T-helper 2 cell treated with Interferon-gamma antibody and Interleukin-4, amounts not matched to agents 5 μg/mL and 100 μg/mL, for 36 hours (primary cell): Measurements from ENCODE around the gene HM13.
"Not testable (repeated sequence)": the region's sequence is repeated elsewhere in the genome, so short reads cannot be mapped to it uniquely, and the experiment has no call there.

ENCODE experiments used
- DNase-seq: peaks from one replicate; pipeline ENCODE4 v3.0.0; 2021; ENCODE audit warnings: low spot score
- H3K27ac Mint-ChIP-seq: one replicate; pipeline ENCODE4 v1.8.0; 2021; ENCODE audit warnings: mild to moderate bottlenecking, mixed read lengths
- H3K27me3 Mint-ChIP-seq: one replicate; pipeline ENCODE4 v1.8.0; 2021; ENCODE audit warnings: low read depth, mixed read lengths
- H3K36me3 Mint-ChIP-seq: one replicate; pipeline ENCODE4 v1.8.0; 2021; ENCODE audit warnings: low read depth, mixed read lengths
- H3K4me1 Mint-ChIP-seq: one replicate; pipeline ENCODE4 v1.8.0; 2021; ENCODE audit warnings: low read depth, mixed read lengths
- H3K4me3 Mint-ChIP-seq: one replicate; pipeline ENCODE4 v1.8.0; 2022; ENCODE audit warnings: mild to moderate bottlenecking, moderate library complexity, mixed read lengths
- H3K9me3 Mint-ChIP-seq: one replicate; pipeline ENCODE4 v1.8.0; 2021; ENCODE audit warnings: mixed read lengths

Gene HM13

DNA sequence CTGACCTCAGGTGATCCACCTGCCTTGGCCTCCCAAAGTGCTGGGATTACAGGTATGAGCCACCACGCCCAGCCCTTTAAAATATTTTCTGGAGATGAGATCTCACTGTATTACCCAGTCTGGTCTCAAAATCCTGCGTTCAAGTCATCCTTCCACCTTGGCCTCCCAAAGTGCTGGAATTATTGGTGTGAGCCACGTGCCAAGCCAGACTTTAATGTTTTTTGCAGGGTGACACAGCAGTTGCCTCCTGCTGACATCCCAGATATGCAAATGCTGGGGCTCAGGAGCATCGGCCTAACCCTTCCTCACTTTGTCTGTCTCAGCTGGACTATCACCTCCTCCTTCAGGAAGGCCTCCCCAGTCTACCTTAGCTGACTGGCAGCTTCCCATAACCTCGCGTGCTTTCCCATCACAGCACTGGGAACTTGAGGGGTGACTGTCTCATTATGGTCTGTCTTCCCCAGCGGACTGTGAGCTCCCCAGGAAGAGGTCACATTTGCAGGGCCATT lies 76.5 kb downstream of the HM13 start:
- H3K27me3 Mint-ChIP-seq = peaks cover 25% of the 10 kb centered on the region
- H3K36me3 Mint-ChIP-seq = no peaks in the 10 kb centered on the region
- H3K4me1 Mint-ChIP-seq = peaks cover 7% of the 10 kb centered on the region
- no peak overlapping the region for H3K4me3 Mint-ChIP-seq
- no peaks in the 10 kb centered on the region for H3K9me3 Mint-ChIP-seq
- no peak for DNase-seq
- H3K27ac Mint-ChIP-seq = no peak overlapping the region

DNA sequence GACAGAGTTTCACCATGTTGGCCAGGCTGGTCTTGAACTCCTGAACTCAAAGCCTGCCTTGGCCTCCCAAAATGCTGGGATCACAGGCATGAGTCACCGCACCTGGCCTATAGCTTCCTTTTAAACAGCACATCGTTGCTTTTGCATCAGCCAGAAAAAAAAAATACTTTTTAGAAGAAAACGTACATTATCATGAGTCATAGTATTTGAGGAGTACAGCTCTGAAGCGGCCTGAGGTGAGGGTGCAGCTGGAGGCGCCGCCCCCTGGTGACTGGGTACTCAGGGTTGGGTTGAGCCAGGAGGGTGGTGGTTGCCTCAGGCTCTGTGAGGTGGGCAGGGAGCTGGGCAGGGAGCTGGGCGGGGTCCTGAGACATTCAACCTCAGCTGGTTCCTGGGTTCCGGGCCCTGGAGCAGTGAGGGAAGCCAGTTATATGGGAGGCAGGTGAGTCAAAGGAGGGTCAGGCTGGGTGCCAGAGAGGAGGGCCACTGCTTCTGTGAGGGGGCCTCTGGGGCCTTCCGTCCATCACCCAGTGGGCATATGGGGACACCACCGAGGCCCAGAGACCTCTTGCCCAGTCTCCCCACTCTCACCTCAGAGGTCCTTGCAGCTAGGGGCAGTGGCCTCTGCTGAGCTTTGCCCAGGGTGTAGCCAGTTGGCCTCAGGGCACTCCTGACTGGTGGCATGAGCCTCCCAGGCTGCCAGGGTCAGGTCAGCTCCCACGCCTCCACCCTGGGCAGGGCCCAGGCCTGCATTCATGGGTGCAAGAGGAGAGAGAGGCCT lies 79.2 kb downstream of the HM13 start:
- Mint-ChIP-seq H3K36me3 (no peaks in the 10 kb centered on the region), H3K27ac (no peak overlapping the region)
- DNase-seq = no peak

DNA sequence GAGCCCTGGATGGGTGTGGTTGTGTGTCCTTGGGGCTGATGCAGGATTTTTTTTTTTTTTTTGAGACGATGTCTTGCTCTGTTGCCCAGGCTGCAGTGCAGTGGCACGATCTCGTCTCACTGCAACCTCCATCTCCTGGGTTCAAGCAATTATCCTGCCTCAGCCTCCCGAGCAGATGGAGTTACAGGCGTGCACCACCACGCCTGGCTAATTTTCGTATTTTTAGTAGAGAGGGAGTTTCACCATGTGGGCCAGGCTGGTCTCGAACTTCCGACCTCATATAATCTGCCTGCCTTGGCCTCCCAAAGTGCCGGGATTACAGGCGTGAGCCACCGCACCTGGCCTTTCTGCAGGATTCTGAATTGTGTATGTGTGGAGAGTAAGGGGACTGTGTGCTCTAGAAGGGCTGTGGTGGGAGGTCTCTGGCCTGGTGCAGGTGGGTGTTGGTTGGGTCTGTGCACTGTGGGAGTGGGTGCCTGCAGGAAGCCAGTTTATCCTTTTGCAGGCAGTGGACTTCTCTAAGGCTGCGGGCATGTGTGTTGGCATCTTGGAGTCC lies 79.8 kb downstream of the HM13 start:
- H3K27ac Mint-ChIP-seq = peak overlapping the region; percentile 13
- H3K4me1 Mint-ChIP-seq = no peaks in the 10 kb centered on the region
- H3K4me3 Mint-ChIP-seq = no peak overlapping the region
- no peaks in the 10 kb centered on the region for H3K36me3 Mint-ChIP-seq
- DNase-seq = no peak
- peaks cover 4% of the 10 kb centered on the region for H3K27me3 Mint-ChIP-seq
- no peaks in the 10 kb centered on the region for H3K9me3 Mint-ChIP-seq

More for the DNA sequence above, 79.2 kb downstream of the HM13 start:
- H3K27me3 Mint-ChIP-seq = peaks cover 10% of the 10 kb centered on the region
- H3K4me3 Mint-ChIP-seq = no peak overlapping the region
- no peaks in the 10 kb centered on the region for H3K9me3 Mint-ChIP-seq
- peaks cover under 1% of the 10 kb centered on the region for H3K4me1 Mint-ChIP-seq

DNA sequence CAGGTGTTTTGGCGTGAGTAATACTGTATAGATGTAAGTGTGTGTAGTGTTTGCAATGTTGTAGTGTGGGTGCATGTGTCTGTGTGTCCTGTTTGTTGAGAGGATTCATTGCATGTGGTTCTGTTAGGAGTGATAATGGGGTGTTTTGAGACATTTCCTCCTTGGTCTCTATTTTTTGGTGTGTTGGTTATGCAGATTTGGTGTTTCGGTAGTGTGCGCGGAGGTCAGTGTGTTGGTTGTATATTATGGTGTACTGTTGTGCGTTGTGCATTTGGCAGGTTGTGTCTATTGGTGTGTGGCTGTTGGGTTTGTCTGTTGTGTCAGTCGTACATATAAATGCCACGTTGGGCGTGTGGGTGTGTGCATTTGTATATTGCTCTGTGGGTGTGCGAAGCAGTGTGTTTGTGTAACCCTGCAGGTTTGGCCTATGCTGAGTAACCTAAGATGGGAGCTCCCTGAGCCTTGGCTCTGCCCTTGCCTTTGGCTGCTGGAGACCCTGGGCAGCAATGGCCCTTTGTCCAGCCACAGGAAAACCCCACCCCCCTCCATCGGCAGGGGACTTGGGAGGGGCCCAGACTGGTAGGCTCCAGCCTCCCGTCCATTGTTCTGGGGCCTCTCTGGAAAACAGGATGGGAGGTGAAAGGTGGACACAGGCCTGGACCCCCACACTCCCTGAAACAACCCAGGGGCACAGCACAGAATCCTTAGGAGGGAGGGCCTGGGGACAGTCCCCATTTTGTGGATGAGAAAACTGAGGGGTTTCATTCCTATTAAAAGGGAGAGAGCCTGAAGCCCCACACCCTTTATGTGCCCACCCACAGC lies 80.5 kb downstream of the HM13 start:
- Mint-ChIP-seq H3K36me3 (no peaks in the 10 kb centered on the region), H3K27me3 (no peaks in the 10 kb centered on the region), H3K9me3 (no peaks in the 10 kb centered on the region), H3K4me3 (no peak overlapping the region), H3K27ac (peak overlapping the region; percentile 13), H3K4me1 (no peaks in the 10 kb centered on the region)
- no peak for DNase-seq

DNA sequence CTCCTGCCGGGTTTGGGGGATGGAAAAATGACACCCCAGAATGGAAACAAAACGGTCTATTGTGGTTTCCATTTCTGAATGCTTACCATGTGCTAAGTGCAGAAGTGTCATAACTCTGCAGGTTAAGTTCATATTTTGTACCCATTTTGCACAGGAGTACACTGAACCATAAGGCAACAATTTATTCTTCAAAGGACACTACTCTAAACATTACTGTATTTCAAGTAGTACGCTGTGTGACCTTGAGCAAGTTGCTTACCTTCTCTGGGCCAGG lies 81.1 kb downstream of the HM13 start:
- Mint-ChIP-seq H3K4me3 (no peak overlapping the region), H3K27ac (no peak overlapping the region), H3K9me3 (no peaks in the 10 kb centered on the region), H3K27me3 (no peaks in the 10 kb centered on the region), H3K36me3 (no peaks in the 10 kb centered on the region), H3K4me1 (no peaks in the 10 kb centered on the region)
- DNase-seq = no peak

DNA sequence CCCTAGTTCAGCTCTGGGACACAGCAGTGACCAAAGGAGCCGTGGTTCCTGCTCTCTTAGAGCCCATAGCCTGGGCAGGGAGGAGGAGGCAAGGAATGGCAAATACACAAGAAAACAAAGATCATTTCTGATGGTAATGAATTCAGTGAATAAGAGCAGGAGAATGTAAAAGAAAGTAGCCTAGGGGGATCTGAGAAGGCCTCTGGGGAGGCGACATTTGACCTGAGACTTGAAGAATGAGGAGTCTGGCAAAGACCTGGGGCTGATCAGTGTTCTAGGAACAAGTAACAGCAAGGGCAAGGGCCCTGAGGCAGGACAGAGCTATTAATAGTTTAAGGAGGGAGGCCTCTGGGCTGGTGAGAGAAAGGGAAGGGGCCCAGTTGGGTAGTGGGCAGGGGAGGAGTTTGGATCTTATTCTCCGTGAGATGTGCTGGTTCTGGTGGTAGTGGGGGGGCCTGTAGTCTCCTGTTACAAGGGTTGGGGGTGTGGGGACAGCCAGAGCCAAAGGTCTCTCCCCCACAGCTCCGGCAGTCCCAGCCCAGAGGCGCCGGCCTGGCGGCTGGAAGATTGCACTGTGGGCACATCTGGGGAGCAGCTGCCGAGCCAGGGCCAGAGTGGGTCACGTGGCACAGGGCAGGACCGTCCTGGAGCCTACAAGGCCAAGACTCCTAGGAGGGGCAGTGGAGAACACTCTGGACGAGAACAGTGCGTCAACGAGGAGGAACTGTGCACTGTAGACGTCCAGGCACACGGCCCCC lies 81.6 kb downstream of the HM13 start:
- DNase-seq = no peak

DNA sequence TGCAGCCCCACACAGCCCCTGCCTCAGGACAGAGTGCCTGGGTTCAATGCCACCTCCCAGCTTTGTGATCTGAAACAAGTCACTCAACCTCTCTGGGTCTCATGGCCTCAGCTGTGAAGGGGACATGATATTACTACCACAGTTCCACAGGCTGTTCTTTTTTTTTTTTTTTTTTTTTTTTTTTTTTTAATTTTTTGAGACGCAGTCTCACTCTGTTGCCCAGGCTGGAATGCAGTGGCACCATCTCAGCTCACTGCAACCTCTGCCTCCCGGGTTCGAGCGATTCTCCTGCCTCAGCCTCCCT lies 82.1 kb downstream of the HM13 start:
- not testable (repeated sequence) for H3K27me3 Mint-ChIP-seq, H3K4me1 Mint-ChIP-seq, DNase-seq, H3K9me3 Mint-ChIP-seq, H3K4me3 Mint-ChIP-seq, H3K27ac Mint-ChIP-seq, H3K36me3 Mint-ChIP-seq

More for the DNA sequence above, 81.6 kb downstream of the HM13 start:
- no peak overlapping the region for H3K27ac Mint-ChIP-seq
- no peaks in the 10 kb centered on the region for H3K36me3 Mint-ChIP-seq
- H3K9me3 Mint-ChIP-seq = no peaks in the 10 kb centered on the region
- no peaks in the 10 kb centered on the region for H3K4me1 Mint-ChIP-seq
- H3K4me3 Mint-ChIP-seq = no peak overlapping the region
- H3K27me3 Mint-ChIP-seq = no peaks in the 10 kb centered on the region

DNA sequence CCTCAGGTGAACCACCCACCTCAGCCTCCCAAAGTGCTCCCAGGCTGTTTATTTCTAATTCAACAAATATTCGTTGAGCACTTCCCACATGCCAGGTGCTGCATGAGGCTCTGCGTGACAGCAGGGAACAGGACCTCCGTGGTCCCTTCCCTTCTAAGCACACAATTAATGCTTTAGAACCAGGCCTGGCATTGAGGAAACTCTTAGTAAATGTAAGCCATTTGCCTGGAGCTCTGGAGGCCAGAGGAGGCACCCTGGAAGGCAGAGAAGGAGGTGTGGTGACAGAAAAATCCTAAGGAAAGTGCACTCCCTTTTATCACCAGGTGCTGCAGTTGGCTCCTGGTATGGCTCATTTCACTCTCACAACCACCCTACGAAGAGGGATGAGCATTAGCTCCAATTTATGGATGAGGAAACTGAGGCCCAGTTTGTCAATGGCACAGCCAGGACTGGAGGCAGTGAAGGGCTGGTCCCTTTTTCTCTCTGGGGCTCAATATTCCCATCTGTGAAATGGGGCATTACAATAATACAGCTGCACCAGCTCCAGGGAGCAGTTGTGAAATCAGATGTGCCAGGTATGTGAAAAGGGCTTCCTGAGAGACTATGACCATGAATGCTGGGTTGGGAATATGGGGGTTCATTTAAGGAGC lies 82.7 kb downstream of the HM13 start:
- no peaks in the 10 kb centered on the region for H3K36me3 Mint-ChIP-seq
- no peaks in the 10 kb centered on the region for H3K9me3 Mint-ChIP-seq
- no peaks in the 10 kb centered on the region for H3K27me3 Mint-ChIP-seq
- no peak for DNase-seq
- no peak overlapping the region for H3K4me3 Mint-ChIP-seq
- no peak overlapping the region for H3K27ac Mint-ChIP-seq
- no peaks in the 10 kb centered on the region for H3K4me1 Mint-ChIP-seq

DNA sequence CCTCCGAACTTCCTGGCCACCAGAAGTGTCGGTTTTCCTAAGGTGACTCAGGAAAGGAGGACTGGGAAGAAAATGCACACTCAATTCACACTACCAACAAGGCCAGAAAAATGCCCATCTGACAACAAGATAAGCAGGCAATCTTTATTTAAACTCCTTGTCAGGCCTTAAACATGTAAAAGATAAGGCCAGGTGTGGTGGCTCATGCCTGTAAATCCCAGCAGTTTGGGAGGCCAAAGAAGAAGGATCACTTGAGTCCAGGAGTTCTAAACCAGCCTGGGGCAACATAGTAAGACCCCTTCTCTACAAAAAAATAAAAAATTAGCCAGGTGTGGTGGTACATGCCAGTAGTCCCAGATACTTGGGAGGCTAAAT lies 83.2 kb downstream of the HM13 start:
- Mint-ChIP-seq H3K4me3 (no peak overlapping the region), H3K27ac (no peak overlapping the region), H3K9me3 (no peaks in the 10 kb centered on the region), H3K36me3 (no peaks in the 10 kb centered on the region), H3K27me3 (peaks cover under 1% of the 10 kb centered on the region), H3K4me1 (no peaks in the 10 kb centered on the region)
- no peak for DNase-seq

DNA sequence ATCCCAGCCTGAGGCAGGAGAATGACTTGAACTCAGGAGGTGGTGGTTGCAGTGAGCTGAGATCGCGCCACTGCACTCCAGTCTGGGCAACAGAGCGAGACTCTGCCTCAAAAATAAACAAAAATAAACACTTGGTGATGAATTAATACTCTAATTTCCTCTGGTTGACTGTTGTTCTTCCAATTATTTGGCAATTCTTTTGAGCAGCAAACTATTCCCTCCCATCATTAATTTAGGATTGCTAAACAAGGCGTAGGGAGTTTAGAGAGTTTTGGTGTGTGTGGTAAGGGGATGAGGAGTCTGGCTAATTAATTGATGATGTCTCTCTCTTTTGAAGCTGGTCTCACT lies 88.2 kb downstream of the HM13 start:
- H3K36me3 Mint-ChIP-seq = no peaks in the 10 kb centered on the region
- H3K27ac Mint-ChIP-seq = no peak overlapping the region
- H3K27me3 Mint-ChIP-seq = peaks cover 32% of the 10 kb centered on the region
- peaks cover 24% of the 10 kb centered on the region for H3K4me1 Mint-ChIP-seq
- DNase-seq = no peak
- H3K4me3 Mint-ChIP-seq = peak overlapping the region; percentile 10
- no peaks in the 10 kb centered on the region for H3K9me3 Mint-ChIP-seq

DNA sequence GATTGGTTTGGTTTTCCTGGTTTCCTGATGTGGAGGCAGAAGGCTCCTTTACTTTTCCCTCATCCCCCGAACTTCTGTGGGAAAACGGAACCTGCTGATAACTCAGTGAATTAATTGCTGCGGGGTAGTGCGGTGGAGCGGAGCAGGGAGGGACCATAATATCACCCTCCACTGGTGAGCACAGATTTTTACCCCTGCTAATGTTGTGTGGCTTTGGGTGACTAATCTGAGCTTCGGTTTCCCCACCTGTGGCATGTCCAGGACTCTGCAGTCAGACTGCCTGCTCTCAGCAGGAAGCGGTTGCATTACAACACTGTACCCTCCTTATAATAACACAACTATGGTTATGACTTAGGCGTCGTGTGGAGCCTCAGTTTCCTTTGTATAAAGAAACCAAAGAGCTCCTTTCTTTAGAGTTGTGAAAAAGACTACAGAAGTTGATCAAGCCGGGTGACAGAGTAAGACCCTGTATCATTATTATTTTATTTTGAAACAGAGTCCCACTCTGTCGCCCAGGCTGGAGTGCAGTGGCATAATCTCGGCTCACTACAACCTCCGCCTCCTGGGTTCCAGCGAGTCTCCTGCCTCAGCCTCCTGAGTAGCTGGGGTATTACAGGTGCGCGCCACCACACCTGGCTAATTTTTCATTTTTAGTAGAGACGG lies 88.7 kb downstream of the HM13 start:
- H3K27me3 Mint-ChIP-seq = peaks cover 37% of the 10 kb centered on the region
- no peaks in the 10 kb centered on the region for H3K9me3 Mint-ChIP-seq
- no peak overlapping the region for H3K27ac Mint-ChIP-seq
- peak; percentile 67 for DNase-seq
- peaks cover 24% of the 10 kb centered on the region for H3K4me1 Mint-ChIP-seq
- no peaks in the 10 kb centered on the region for H3K36me3 Mint-ChIP-seq
- peak overlapping the region; percentile 10 for H3K4me3 Mint-ChIP-seq

DNA sequence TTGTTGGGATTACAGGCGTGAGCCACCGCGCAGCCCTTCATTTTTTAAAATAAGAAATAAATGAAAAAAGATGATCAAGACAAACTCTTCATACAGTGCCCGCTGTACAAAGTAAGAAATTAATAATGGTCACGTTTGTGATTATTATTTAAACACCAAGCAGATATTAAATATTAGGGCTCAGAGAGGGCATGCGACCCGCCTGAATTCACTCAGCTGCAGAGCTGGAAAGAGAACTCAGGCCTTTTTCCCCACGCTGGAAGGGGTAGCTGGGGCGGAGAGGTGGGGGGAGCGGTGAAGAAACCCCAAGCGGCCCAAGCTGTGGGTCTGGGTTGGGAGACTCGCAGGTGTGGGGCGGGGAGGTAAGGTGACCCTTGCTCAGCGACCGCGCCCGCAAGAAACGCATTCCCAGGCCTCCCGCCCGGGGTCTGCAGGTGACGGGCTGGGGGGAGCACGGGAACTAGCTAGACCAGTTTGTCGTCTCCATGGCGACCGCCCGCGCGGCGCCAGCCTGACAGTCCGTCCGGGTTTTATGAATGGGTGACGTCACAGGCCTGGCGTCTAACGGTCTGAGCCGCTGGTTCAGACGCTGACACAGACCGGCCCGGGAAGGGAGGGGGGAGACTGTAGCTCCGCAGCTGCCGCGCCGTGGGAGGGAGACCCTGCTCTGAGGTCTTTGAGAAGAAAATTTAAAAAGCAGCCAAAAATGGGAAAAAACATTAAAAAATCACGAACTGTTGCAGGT lies 89.8 kb downstream of the HM13 start:
- Mint-ChIP-seq H3K27me3 (peaks cover 44% of the 10 kb centered on the region), H3K27ac (peak overlapping the region; percentile 72), H3K36me3 (no peaks in the 10 kb centered on the region), H3K4me1 (peaks cover 24% of the 10 kb centered on the region), H3K9me3 (no peaks in the 10 kb centered on the region), H3K4me3 (peak overlapping the region; percentile 91)
- peak; percentile 73 for DNase-seq

DNA sequence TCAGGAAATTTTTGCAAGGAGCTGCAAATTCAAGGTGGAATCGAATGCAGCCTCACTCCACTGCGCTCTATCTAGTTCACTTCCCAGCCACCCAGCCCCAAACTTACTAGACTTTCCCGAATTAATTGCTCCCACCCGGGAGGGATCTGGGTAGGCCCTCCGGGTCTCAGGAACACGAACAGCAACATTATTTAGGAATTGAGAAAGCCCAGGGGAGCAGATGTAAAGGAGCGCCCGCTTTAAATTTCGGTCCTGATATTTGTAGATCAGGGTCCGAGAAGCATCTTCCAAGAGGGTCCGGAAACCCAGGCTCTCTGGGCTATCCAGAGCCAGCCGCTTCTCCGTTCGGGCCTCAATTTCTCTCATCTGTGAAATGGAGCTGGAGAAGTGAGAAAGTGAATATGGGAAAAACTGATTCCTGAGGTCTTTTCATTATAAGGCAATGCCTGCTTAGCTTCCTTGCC lies 90.4 kb downstream of the HM13 start:
- Mint-ChIP-seq H3K27ac (peak overlapping the region; percentile 72), H3K4me3 (peak overlapping the region; percentile 91), H3K4me1 (peaks cover 24% of the 10 kb centered on the region), H3K9me3 (no peaks in the 10 kb centered on the region), H3K36me3 (no peaks in the 10 kb centered on the region), H3K27me3 (peaks cover 47% of the 10 kb centered on the region)
- no peak for DNase-seq
